Right lobe of liver (tissue), 4 donors: ENCODE results near the gene AUH.

Experiments
- CTCF ChIP-seq, 4 donors: fragments of 200-600 bp in 3 of 4; fragments of 450-650 bp in 1 of 4; IDR thresholded peaks; one replicate each; pipeline versions ENCODE4 v1.5.1 to v1.8.0; 2016 to 2022; ENCODE audit warnings: antibody characterized with exemption in 4 of 4, mild to moderate bottlenecking in 2 of 4
- POLR2A ChIP-seq: fragments of 450-650 bp; IDR thresholded peaks from one replicate; pipeline ENCODE4 v1.6.1; 2017; ENCODE audit warnings: antibody characterized with exemption, mild to moderate bottlenecking
- donor health status: DM: no; HTN: no; CAD: no.
- donor health status: DM: no; HTN: no; CAD: no.
- donor health status: DM: no; HTN: yes; CAD: no.

- TF ChIP-seq CTCF (IDR thresholded peaks at IDR 0.05) (no peak), POLR2A (no peak)
Measured at GRCh38 chr9:91187311-91187964, 174.3 kb downstream of the AUH start.
